GM21381 (cell line): Measurements from ENCODE around the gene IQCH.
"Not testable (repeated sequence)": the region's sequence is repeated elsewhere in the genome, so short reads cannot be mapped to it uniquely, and the experiment has no call there.

Experiments
- ATAC-seq: cut with Tn5 transposase; IDR thresholded peaks from one replicate; pipeline ENCODE4 v1.9.1; 2021; ENCODE audit warnings: mild to moderate bottlenecking, moderate library complexity; ENCODE audit not compliant: unreplicated experiment

The IQCH gene

DNA sequence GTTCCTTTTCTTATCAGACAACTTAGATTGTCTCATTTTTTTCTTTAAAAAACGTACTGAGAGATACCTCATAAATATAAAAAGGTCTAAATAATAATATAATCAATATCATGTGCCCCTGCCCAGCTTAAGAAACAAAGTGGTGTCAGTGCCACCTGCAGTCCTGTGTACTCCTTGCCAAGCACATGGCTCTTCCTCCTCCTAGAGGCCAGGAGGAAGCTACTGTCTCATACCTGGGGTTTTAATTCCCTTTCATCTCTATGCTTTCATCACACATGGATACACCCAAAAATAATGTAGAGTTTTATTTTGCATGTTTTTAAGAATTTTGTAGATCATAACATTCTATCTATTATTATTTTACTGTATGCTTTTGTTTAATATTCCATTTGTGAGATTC is 167.7 kb downstream of the IQCH start:
- ATAC-seq, result no peak

DNA sequence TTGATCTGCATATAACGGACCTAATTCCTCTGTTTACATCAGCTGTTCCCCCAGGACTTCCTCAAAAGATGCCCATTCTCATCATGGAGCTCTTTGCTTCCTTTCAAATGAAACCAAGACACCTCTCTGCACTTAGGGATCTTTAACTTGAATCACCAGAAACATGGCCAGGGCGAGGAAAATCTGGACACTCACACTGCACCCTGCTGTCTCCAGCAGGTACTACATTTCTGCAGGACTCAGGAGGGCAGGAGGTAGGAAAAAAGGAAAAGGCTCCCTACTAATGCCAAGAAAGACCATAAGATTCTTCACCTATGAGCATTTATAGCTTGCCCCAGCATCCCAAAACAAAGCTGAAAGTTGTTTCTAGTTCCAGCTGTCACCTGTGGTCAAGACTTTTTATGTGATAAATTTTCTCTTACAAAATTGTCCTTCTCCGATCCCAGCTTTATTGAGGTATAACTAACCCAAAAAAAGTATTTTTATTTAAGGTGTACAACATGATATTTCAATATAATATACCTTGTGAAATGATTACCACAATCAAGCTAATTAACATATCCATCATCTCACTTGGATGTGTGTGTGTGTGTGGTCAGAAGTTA is 179.0 kb downstream of the IQCH start:
- no peak for ATAC-seq

DNA sequence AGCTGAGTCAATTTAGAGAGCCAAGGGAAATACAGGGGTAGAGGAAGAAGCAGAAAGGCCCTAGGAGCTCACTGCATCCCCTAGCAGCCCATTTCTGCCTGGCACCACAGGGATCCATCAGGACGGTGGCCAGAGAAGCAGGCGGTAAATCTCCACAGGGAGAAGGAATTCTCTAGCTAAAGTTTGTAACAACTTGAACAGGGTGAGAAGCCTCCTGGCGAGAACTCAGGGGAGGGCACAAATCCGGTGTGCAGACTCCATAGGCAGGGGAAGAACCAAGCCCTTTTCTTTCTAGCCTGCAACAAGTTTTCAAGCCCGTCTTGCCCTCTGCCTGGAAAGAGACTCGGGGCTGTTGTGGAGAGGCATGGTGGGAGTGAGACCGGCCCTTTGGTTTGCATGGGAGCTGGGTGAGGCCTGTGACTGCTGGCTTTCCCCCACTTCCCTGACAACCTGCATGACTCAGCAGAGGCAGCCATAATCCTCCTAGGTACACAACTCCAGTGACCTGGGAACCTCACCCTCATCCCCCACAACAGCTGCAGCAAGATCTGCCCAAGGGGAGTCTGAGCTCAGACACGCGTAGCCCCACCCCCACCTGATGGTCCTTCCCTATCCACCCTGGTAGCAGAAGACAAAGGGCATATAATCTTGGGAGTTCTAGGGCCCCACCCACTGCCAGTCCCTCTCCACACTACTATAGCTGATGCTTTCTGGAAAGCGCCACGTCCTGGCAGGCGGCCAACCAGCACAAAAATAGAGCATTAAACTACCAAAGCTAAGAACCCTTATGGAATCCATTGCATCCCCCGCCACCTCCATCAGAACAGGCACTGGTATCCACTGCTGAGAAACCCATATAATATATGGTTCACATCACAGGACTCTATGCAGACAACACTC is 182.0 kb downstream of the IQCH start:
- ATAC-seq, result not testable (repeated sequence)

DNA sequence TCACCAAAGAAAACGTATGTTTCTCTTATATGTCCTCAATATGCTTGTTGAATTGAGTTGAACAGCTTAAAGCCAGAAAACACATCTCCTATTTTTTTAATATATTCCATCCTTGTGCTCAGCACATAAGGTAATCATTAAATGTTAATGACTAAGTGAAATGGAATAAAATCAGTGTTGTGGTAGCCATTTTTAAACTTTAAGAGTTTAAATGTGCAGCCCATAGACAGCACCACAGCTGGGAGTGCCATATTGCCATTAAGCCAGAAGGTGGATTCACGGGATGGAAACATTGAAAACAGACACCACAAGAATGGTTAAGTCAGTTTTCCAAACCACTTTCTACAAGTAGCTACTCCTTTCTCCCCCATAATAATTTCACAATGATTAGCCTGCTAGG is 189.5 kb downstream of the IQCH start:
- ATAC-seq, result no peak

DNA sequence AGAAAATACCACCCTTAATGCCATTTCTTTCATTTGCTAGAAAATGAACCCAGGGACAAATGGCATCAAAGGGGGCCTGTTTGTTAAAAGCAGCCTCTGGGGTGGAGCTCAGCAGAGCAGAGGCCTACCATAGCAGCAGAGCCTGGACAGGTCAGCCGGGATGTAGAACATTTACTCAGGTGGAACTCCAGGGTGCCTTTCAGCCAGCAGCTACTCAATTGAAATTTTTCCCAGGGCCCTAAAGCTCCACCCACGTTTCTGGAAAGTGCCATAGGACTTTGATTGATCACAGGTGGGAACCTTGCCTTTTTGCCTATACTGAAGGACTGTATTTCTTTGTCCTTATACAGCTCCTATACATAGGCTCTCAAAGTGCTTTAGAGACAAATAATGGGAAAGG is 191.9 kb downstream of the IQCH start:
- ATAC-seq, result no peak

DNA sequence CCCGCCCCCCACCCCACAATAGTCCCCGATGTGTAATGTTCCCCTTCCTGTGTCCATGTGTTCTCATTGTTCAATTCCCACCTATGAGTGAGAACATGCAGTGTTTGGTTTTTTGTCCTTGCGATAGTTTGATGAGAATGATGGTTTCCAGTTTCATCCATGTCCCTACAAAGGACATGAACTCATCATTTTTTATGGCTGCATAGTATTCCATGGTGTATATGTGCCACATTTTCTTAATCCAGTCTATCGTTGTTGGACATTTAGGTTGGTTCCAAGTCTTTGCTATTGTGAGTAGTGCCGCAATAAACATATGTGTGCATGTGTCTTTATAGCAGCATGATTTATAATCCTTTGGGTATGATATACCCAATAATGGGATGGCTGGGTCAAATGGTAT is 193.8 kb downstream of the IQCH start:
- not testable (repeated sequence) for ATAC-seq

DNA sequence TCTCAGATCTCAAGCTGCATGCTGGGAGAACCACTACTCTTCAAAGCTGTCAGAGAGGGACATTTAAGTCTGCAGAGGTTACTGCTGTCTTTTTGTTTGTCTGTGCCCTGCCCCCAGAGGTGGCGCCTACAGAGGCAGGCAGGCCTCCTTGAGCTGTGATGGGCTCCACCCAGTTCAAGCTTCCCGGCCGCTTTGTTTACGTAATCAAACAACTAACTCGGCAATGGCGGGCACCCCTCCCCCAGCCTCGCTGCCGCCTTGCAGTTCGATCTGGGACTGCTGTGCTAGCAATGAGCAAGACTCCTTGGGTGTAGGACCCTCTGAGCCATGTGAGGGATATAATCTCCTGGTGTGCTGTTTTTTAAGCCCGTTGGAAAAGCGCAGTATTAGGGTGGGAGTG is 199.1 kb downstream of the IQCH start:
- ATAC-seq, result not testable (repeated sequence)

DNA sequence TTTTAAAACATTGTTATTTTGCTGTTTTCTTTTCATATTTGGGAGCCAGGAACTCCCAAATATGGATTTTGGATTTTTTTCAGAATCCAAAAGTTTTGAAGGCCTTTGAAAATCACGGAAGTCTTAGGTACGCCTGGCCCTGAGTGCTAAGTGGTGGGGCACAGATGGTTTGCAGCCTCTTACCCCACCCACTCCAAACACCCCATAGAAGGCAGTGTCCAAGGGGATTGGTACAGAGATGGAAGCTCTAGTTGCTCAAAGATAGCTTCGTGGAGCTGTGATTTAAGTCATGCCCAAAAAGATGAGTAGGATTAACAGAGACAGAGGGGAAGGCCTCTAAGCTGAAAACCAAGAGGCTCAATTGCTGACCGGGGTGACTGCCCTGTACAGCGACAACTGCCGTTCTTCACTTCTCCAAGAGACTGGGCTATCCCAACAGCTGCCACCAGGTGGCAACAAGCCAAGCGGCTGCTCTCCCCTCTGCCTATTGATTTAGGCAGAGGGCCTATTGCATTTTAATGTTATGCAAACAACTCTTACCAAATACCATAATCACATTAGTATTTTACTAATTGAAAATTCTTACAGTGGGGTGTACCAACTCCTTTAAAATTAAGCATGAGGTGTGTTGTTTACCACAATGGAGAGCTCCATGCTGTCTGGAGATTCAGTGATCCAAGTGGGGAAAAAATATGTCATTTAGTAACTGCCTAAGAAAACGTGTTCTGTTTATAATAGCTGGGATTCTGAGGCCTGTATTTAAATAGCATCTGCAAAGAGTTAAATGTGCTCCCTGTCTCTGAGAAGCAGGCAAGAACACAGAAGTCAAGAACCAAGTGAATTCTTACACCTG is 202.3 kb downstream of the IQCH start:
- ATAC-seq, result no peak

DNA sequence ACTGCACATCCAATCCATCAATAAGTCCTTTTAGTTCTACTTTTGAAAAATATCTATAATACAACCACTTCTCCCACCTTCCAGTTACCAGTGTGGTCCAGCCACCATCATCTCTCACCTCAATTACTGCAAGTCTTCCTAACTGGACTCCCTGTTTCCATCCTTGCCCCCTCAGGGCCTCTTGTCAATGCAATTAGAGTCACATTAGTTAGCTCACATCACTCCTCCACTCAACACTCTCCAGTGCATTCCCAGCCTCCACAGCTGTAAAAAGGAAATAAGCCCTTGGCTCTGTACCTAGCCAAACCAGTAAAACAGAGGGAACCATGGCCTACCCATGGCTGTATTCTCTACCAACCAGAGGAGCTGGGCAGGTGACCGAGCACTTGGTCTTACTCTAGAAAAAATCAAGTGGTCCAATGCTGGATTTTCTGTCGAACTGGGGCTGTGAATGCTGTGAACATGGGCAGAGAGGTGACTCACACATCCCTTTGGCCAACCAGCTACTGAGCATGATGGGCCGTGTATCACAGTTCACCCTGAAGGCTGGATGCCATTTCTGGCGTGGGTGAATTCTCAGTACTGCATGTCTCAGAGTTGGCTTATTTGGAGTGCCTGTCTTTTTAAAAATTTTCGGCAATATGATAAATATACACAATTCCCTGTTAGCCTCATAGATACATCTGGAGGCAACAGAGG is 203.9 kb downstream of the IQCH start:
- ATAC-seq, result no peak

DNA sequence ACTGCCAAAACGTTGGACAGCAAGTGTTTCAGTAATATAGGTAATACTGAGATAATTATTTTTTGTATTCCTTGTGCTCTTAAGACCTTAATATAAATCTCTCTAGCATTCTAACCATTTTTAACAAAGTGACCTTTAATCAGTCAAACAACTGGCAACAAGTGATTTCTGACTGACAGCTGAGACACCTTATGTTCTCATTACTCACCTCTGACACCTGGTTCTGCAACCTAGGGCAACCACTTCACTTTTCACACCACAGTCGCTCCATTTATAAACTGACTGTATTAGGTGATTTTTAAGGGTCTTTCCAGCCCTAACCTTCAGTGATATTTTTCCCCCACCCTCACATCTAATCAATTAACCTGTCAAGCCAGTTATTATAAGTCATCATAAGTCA is 205.9 kb downstream of the IQCH start:
- no peak for ATAC-seq

DNA sequence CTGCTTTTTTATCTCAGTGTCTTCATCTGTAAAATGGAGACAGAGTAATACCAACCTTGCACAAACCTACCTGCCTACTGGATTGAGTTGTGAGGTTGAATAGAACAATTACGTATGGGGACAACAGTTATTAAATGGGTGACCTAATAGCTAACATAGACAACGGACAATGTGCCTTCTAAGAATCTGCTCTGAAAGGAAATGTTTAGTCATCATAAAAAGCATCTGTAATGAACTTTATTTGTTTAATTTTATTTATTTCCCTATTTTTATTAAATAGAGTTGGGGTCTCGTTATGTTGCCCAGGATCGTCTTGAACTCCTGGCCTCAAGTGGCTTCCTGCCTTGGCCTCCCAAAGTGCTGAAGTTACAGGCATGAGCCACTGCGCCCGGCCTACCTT is 207.1 kb downstream of the IQCH start:
- no peak for ATAC-seq

DNA sequence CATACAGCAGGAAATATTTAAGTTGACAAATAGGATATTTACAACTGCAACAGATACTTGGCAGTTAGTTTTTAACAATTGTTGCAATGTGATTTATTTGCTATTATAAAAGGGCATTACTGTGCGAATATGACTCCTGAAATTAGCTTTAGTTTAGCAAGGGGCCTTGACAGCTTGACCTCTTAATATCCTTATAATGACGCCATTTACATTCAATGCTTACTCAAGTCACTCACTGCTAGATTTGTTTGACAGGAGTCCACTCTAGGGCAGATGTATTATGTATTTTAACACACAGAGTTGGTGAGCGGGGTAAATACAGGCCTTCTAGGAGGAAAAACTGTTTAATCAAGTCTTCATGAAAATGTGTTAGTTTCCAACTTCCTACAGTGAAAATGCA is 208.3 kb downstream of the IQCH start:
- ATAC-seq, result no peak

DNA sequence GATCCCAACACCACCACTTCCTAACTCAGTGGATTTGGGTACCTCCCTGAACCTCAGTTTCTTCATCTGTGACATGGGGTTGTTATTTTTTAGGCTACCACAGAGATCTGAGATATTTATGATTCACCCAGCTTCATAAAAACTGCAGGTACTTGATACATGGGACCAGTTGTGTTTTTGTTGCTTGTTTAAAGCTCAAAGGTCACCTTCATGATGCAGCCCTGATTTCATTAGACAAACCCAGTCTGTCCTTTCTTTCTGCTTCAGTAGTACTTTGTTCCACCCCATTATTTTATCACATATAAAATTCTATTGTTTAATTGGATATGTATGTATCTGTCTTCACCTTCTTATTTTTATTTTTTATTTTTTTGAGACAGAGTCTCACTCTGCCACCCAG is 208.9 kb downstream of the IQCH start:
- ATAC-seq, result no peak

DNA sequence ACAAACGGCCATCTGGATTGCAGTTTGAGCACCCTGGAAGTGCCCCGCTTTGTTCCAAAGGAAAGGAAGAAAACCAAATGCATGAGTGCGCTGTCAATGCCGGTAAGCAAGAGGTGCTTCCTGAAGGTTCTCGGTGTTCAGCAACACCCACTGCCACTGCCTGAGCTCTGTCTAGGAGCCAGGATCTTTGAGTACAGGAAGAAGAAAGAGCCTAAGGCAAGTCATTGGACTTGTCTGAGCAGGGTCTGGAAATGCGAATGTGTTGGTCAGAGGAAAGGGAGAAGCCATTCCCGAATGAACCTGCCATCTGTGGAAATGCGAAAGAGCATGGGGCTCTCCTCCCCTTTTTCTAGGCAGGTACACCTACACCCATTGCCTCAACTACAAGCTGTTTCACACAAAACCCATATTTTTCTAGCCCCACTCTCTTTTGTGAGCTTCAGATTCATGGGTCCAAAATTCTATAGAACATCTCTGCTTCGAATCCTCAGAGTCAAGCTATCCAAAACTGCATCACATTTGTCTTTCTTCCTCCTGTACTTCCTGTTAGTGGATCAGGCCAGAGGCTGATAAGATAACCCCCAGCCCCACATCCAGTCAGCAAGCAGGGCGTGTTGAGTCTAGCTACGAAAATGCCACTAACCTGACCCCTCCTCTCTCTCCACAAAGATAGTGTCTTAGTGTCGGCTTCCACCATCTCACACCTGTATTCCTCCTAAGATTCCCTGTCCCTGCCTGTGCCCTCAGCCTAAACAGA is 210.8 kb downstream of the IQCH start:
- ATAC-seq, result no peak

DNA sequence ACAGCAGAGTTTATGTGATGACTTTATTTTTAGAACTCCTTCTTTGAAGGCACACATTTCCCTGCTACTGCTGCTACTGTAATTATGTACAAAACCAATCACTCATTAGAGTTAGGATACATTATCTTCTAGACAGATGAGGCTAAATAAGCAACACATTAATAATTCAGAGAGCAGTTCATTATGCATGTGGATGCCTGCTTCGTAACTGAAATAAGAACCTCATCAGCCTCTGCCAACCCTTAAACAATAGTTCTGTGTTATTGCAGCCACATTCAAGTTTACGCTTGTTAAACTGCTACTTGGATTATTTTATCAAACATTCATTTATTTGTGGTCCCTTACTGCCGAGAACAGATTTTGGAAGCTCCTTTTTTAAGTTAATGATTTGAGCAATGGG is 213.8 kb downstream of the IQCH start:
- ATAC-seq, result no peak

DNA sequence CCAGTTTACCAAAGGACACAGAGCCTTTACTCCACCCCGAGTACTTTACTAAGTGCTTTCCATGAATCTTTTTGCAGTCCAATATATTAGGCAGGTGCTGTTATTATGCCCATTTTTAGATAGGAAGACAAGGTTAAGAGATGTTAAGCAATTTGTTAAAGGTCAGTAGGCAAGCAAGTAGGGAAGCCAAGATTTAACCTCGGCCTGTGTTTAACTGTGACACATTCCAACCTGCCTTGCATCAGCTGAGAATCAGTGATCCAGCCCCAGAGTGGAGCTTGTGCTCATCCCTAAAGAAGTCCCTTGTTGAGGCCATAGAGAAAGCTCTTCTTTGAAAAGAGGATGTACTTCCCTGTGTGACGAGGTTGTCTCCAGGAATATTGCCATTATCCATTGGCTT is 215.1 kb downstream of the IQCH start:
- no peak for ATAC-seq

DNA sequence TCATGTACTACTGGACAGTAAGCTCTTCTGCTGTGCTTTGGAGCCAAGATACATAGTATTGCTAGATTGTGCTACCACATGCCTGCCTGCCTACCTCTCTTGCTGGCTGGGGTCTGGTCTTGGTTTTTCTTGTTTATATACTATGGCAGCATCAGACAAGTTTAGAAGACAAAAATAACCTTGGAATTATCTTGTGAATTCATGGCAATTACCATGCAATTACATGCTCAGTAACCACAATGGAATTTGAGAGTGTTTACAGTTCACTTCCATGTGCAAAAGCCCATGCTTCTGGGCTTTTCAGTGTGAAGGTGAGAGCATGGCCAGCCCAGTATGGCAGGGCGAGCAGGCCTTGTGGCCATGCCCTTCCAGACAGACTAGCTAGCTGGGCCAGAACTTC is 218.4 kb downstream of the IQCH start:
- ATAC-seq, result no peak

DNA sequence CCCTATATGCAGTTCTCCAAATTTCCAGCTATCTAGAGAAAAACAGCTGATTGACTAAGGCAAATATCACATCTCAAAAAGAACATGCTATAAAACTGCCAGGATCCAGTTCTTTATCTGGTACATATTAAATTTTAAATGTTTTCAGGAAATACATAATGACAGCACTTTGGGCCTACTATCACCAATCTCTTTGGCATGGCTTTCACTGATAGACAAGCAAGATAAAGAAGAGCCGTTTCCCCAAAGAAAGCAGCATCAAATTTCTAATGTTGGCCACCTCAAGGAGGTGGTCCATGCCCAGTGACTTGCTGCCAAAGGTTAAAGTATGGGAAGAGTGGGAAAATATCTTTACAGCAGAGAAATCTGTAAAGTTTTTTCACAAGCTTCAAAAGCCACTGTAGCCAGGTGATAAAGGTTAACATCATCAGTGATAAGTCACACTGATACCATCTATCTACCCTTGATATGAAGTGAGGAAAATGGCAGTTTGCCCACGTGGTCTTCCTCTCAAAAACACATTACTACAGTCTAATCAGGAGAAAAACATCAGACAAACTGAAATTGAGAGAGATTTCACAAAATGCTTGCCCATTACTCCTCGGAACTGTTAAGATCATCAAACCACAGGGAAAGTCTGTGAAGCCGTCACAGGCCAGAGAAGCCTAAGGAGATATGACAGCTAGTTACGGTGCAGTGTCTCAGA is 220.0 kb downstream of the IQCH start:
- no peak for ATAC-seq

DNA sequence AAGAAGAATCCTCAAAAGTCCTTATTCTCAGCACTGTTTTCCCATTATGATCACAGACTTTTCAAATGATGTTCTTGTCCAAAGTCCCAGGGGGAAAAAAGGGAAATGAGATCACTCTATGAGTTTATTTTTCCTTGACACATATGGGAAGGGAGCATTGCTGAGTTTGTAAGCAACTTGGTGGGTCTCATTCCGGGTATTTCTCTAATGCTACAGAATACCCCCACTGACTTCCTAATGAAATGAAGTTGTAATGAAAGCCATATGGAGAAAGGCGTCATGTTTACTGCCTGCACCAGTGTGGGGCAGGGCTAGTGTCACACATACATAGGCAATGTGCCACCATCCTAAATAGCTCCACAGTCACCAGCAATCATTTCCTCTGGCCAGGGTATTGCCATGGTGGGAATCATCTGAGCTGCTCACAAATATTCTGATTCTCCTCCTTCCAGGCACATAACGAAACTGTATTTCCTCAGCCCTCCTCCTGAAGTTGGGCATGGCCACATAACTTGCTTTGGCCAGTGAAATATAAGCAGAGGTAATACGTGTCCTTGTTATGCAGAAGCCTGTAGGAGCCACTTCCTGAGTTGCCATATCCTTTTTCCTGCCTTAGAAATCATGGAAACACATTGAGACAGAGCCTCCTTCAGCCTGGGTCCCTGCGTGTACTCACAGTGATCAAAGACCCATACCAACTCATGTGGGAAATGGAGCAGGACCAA is 225.4 kb downstream of the IQCH start:
- no peak for ATAC-seq
